Astrocyte of the hippocampus (primary cell): Measurements from ENCODE around the gene WWTR1.

ENCODE experiments used
- DNase-seq: peaks from one replicate; pipeline ENCODE4 v3.0.0; 2011; ENCODE audit warnings: low read depth, low spot score

The WWTR1 gene

DNA sequence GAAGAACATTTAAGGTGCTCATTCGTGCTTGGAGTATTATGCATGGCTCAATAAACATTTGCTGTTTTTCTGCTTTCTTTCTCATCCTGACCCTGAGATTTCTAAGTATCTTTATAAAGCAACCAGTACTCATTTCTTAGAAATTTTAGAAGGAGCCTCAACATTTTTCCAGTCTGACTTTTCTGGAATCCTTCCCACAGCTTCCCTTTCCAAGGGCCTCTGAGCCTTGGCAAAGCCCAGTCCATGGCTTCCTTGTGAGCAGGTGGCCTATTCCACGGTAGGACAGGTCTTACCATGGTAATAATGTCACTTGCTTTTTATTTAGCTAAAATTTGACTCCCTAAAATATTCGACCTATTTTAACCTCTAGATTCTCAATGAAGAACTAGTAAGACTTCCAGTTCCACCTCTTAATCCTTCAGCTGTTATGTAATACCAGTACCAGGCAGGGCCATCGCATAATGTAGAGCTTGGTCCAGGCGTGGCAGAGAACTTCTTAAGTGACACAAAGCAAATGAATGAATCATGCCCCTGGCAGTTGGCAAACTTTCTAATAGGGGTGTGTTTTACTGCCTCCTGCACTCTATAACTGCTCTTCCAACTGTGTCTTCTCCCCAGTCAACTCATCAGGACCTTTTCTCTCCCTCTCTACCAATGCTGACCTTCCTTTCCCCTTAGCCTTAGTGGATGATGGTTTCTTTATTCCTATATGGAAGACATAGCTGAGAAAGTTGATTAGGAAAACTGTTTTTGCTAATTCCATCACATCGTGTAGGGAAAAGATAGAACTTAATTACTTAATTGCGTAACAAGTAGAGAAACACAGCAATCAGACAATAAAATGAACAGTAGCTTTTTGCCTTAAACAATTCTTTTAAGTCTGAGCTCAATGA is 184.2 kb downstream of the WWTR1 start:
- peak; percentile 84 for DNase-seq

DNA sequence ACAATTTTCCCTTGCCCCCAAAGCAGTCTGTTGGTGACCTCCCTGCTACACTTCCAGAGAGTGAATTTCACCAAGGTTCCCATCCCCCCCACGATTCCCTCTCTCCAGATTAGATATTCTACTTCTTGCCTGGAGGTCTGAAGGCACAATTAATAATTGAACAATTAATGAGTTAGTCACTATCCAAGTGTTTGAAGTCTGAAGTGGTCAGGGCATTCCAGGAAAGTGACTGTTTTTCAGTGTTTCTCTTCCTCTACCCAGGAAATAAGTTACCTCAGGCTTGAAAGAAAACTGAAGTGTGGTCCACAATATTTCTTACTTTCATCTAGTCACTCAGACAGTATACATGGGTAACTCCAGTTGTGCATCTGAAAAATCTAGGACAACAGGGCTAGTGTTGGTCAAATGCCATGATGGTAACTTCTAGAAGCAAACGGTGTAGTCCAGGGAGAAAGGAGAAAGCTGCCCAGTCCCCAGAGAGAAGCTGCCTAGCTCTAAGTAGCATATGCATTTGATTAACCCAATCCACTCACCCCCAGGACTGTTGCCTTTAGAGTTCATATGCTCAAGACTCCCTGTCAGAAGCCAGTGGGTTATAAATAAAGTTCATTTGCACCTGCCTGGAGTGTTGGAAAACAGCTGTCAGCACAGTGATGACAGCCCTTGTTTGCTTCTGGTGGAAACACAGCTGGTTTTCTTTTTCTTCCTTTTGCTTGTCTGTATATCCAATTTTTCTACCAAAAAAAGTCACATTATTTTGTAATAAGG is 185.6 kb downstream of the WWTR1 start:
- peak; percentile 51 for DNase-seq

DNA sequence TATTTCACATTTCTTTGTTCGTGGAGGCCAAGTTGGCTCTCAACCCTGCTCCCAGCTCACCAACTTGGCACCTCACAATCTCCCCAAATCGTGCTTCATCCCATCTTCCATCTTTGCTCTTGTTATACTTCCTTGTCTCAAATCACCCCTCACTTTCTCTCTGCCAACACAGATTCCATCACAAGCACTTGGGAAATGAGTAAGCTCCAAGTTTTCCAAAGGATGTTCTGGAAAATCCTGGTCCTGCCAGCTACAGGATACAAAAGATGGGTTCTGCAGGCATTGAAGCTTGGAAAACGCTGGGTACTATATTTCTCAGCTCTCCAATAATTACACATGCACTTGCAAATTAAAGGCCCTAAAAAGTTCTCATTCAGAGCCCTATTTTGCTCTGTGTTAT is 187.4 kb downstream of the WWTR1 start:
- DNase-seq = no peak

DNA sequence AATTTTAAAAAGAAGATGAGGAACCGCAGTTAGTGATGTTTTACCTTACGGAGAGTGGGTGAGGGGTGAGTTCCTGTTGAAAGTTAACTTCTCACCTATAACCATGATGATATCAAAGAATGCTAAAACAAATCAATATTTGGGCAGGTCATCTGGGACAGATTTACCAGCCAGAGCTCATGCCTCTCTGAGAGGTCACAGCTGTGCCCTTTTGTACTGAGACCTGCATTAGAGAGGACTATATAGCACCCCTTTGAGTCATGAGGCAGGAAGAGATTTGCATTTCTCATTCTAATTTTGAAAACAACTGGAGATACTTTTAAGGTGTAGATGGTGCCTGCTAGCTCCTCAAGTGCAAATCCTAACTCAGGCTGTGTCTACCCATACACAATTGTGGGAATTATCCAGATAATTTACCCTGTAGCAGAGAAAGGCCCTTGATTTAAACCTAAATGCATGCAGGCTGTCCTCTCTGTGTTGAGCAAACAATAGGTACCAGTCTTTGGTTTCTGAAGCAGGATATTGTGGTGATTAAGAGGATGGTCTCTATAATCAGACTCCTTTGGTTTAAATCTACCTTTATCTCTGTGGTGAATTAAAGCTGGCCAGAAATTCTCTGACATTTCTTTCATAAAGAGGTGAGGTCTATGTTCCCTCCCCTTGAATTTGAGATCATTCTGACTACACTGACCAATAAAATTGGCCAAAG is 189.2 kb downstream of the WWTR1 start:
- DNase-seq = no peak
